Stimulated activated CD4-positive, alpha-beta T cell treated with anti-CD3 and anti-CD28 coated beads, Interleukin-1b, Interleukin-23, amount 100 ng/mL, for 48 hours (primary cell): ENCODE results near the gene ZC3H12C.
A peak's percentile ranks its signal among the peaks of the same experiment; 100 is the strongest.

ENCODE experiments used
- DNase-seq: peaks from one replicate; pipeline ENCODE4 v3.0.0-alpha.2; 2020

The ZC3H12C gene

DNA sequence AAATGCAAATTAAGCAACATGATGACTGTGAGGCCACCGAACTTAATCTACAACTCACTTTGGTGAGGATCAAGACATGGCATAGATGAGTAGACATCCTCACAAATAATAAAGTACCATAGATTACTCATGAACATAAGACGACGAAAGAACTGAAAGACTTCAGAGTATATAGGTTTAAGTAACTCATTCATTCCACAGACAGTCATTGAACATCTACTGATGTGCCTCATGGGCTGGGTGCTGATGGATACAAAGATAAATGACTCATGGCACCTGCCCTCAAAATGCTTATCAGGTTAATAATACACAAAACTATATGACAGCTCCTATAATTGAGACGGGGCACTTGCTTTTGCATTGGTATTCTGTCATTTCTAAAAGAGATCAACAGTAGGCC lies 63.3 kb downstream of the ZC3H12C start:
- no peak for DNase-seq

DNA sequence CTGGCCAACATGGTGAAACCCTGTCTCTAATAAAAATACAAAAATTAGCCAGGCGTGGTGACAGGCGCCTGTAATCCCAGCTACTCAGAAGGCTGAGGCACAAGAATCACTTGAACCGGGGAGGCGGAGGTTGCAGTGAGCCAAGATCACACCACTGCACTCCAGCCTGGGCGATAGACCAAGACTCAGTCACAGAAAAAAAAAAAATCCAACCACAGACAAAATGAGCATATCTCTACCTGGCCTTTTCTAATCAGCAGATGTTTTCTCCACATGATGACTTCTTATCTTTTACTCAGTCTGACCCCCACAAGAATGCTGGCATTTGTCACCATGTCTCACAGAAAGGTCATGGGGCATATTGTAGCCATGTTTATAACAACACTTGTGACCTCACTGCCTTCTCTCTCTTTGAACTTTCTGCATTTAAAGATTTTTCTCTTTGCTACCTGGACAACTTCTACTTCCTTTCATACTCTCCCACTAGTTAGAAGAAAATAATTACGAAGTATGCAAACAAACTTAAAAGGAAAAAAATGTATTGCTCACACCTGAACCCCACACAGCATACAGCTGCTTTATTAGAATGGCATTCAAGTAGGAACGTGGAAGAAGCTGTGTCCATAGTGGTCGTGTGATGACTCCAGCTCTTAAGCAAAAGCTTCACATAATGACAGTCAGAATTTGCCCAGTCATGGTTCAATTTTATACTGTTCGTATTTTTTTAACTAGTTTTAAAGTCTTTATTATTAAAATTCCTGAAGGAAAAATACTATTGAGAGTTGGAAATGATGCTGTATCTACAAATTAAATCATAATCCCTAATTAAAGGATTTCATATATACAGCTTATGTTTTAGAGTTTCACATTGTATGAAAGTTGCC lies 65.4 kb downstream of the ZC3H12C start:
- no peak for DNase-seq

DNA sequence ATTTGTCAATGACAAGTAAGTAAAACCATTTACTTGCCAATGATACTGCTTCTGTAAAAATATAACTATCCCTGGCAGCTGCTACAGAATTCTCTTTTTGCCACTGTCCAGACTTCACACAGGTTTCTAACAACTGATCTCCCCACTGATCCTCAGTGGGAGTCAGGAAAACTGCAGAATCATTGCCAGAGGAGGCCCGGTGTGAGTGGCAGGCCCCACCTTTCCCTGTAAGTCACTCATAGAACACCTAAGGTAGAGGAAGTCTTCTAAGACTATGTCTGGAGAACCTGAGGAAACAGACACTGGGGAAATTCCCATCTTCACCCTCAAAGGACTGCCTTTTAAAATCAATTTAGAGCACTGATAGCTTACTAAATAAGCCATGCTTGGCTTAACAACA lies 66.3 kb downstream of the ZC3H12C start:
- no peak for DNase-seq

DNA sequence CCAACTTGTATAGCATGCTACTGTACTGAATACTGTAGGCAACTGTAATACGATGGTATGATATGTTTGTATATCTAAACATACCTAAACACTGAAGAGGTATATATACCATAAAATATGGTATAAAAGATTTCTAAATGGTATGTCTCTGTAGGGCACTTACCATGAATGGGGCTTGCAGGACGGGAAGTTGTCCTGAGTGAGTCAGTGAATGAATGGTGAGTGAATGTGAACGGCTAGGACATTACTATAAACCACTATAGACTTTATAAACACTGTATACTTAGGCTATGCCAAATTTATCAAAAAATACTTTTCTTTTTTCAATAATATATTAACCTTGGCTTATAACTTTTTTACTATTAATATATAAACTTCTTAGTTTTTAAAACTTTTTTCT lies 66.8 kb downstream of the ZC3H12C start:
- no peak for DNase-seq

DNA sequence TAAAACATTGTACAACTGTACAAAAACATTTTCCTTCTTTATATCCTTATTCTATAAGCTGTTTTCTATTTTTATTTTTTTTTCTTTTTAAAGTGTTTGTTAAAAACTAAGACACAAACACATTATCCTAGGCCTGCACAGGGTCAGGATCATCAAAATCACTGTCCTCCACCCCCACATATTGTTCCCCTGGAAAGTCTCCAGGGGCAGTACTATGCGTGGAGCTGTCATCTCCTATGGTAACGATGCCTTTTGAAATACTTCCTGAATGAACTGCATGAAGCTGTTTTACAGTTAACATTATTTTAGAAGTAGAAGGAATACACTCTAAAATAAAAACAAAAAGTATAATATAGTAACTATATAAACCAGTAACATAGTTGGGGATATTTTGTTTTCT lies 67.2 kb downstream of the ZC3H12C start:
- DNase-seq, result no peak

DNA sequence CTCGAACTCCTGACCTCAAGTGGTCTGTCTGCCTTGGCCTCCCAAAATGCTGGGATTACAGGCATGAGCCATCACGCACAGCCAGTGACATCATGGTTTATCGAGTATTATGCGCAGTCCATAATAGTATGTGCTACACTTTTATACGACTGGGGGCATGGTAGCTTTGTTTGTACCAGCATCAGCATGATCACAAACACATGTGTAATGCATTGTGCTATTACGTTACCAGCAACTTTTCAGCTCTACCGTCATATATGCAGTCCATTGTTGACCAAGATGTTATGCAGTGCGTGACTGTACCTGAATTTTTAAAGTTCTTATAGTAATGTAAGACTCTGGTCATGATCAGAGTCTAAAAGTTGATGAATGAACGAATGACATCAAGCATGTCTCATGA lies 67.9 kb downstream of the ZC3H12C start:
- no peak for DNase-seq

DNA sequence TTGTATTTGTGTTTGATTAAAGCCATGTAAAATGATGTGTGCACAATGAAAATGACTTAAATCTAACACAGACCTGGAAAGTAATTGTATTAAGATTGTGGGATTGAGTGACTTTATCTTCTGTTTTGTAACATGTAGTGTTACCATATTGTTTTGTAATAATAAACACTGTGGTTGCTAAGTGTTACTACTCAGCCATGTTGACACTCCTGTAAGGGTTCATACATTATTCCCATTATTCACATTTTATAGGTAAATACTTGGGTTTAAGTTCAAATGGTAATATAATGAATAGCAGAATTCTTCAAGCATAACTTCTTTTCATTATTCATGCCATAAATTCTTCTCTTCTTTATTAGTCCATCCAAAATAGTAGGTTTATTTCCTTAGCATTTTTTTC lies 69.0 kb downstream of the ZC3H12C start:
- DNase-seq, result no peak

DNA sequence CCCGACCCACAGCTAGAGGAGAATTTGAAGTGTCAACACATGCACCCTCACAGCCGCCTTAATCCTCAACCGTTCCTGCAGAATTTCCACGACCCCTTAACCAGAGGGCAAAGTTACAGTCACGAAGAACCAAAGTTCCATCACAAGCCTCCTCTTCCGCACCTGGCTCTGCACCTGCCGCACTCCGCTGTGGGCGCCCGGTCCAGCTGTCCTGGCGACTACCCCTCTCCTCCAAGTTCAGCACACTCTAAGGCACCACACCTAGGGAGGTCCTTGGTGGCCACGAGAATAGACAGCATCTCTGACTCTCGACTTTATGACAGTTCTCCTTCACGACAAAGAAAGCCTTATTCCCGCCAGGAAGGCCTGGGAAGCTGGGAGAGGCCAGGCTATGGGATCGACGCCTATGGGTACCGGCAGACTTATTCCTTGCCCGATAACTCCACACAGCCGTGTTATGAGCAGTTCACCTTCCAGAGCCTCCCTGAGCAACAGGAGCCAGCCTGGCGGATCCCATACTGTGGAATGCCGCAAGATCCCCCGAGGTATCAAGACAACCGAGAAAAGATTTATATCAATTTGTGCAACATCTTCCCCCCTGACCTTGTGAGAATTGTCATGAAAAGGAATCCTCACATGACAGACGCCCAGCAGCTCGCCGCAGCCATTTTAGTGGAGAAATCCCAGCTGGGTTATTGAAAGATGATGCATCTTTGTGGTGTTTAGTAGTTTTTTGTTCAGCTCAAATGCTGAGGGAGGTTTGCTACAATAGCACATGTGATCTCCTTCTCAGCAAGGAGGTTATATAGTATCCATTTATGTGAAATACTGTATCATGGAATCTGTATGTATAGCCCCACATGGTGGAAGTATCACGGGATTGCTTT lies 72.1 kb downstream of the ZC3H12C start:
- DNase-seq, result no peak

DNA sequence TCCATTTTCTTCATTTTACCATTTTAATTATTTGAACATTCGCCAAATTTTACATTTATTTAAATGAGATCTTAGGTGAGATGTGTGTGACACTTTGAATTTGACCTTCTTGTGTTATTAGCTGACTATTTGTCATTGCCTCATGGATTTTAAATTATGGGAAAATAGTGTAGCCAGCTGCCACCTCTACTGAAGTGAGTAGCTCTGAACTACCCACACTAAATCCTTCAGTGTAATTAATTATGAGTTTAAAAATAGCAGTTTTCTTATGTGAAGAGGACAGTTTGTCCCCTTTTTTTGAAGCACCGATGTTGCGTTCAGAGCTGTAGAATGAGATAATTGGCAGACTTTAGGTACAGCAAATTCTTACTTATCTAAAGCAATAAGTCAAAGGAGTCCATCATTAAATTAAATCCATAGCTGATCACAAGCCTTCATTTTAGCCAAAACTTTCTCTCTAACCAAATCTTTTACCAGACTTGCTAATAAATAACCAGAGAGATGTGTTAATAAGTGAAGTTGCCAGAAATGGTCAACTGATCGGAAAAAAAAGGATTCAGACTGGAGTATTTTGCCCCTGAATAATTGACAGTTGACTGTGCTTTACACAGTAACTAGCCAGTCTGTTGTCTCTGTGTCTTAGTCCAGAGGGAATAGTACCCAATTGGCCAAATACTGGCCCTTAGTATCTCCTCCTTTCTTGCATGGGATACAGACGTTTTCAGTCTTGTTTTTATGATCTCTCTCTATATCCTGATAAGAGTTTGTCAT lies 75.0 kb downstream of the ZC3H12C start:
- no peak for DNase-seq

DNA sequence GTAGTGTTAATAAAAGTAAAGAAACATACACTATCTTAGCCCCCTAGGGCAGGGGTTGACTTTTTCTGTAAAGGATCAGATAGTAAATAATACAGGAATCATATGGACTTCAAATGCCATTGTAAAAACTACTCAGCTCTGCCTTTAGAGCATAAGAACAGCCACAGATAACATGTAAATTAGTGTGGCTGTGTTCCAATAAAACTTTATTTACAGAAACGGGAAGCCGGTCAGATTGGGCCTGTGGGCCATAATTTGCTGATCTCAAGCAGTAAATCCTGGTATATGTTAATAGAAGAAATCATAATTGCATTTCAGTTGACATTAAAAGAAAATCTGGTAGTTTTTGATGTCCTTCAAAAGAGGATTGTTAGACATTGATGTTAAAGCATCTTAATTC lies 76.5 kb downstream of the ZC3H12C start:
- no peak for DNase-seq

DNA sequence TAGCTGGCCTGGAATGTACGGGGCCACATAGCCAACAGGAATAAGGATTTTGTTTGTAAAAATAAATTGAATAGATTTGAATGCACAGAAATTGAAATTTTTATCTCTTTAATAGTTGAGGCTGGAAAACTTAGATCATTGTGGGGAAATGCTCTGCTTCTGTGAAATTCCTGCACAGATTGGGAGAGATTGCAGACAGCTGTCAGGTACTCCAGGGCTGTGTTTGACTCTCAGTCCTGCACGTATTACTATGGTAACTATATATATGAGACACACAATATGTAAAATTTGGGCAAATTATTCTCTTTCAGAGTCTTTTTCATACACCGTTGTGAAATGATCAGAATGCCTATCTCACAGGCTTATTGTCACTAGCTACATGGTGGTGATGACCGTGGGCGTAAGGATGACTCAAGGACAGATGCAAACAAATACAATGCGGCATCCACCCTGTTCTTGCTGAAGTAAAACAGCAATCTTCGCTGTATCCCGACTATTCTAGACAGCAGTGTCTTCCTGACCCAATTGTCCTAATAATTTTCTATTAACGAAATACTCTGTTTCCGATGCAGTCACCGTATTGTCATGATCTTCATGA lies 79.4 kb downstream of the ZC3H12C start:
- DNase-seq, result peak; percentile 15

DNA sequence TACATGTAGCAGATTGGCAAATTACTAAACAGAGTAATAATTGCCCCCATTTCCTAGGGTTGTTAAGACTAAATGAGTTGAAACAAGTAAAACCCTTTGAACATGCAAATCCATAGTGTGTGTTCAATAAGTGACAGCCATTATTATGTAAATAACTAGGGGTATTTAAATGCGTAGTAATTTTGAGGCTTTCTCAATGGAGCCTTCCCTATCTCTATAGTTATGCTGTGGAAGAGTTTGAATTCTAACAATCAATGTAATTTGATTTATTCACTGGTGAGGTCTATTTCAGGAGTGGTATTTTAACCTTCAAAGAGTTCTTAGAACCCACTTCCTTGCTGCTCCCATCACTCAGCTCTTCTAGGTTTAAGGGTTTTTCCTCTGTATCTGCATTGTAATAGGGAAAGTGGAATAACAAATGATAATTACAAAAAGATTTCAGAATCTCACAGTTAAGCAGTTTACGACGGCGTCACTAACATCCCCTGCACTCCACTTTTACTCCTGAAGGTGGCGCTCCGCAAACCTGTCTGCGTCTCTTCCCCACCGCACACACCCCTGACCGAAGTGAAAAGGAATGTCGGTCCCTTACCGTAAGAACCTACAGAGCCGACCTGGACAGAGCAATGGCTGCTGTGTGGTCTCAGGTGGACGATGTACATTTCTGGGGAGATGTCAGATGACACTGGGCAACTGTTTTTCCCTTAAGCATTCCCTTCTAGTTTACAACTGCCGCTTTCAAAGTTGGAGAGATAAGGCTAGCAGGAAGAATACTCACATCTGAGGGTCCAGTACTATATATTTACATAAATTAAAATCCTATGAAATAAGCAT lies 80.8 kb downstream of the ZC3H12C start:
- peak; percentile 57 for DNase-seq

DNA sequence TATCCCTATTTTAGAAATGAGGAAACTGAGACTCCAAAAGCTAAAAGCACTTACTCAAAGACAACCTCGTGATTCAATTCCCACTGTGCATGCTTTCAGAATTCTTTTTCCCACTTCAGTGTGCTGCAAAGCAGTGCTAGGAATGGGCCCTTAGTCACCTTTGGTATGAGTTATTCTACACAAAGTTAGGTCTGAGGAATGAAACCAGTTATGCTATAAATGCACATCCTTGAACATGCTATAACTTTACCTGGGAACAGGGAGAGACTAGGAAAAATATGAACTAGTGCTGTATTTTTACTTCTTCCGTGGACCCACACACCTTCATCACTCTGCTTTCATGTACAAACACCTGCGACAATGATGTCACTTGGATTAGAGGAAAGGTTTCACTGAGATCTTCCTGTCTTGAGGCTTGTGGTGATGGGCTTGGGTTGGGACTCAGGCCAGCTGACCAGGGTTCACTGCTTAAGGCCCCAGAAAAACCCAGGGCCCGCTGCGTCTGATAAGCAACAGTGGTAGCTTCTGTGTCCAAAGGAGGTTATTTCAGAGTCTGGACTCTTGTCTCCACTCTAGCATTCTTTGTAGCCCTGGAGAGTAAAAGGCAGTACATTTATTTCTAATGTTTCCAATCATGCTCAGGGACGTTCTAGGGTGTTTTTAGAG lies 81.6 kb downstream of the ZC3H12C start:
- no peak for DNase-seq

DNA sequence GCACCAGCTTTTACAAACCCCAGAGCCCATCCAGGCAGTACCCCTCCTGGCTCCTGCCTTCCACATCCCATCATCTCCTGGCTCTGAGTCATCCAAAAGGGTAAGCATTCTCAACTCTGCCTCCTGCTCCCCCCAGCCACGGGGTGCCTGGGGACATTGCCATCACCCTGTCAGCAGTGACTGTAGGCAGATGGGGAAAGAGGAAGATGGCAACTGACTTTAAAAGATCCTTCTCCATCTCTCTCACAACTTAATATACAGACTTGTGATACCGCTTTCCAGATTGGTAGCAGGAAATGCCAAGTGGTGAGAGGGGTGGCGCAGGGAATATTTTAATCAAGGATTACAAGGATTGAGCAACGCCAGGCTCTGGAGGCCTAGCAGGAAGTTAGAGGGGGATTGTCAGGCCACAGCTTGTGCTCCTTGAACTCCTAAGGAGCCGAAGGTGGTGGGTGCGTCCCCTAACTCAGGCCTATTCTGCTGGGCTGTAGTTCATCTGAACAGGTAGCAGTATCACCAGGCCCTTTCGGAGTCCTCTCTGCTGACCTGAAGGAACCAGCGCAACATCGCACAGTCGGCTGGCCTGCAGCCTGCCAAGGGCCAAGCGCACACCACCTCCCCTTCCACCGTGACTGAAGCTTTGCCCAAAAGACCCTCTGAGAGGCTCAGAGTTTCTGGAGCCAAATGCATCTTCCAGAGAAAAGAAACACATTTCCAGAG lies 83.3 kb downstream of the ZC3H12C start:
- DNase-seq, result no peak

DNA sequence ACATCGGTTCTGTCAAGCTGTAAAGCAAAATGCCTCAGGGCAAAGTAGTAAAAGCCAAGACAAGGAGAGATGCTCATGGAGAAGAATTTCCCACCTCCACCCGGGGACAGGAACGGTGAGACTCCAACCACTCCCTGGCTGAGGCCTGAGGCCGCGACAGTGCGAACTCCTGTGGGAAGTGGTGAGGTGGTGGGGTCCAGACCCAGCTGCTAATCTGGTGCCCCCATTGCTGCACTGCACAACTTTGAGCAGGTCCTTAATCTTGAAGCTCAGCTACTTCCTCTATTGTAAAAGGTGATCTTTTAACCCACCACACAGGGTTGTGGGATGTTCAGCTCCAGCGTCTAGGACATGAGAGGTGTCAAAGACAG lies 83.9 kb downstream of the ZC3H12C start:
- DNase-seq, result no peak

DNA sequence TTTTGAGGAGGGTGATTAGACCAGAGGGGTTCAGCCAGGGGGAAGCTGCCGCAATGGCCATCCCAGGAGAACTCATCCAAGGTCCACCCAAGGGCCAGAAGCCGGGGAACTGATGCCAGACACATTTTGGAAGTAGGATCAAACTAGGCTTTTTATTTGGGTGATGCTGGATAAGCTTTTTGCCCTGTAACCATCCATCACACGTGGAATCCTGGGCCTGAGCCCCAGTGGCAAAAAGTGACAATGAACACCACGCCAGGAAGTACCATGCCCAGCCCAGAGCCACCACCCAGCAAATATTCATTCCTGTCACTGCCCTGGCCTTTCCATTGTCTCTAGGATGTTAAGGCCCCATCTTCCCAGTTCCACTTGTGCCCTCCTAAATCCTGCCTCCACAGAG lies 85.9 kb downstream of the ZC3H12C start:
- no peak for DNase-seq

DNA sequence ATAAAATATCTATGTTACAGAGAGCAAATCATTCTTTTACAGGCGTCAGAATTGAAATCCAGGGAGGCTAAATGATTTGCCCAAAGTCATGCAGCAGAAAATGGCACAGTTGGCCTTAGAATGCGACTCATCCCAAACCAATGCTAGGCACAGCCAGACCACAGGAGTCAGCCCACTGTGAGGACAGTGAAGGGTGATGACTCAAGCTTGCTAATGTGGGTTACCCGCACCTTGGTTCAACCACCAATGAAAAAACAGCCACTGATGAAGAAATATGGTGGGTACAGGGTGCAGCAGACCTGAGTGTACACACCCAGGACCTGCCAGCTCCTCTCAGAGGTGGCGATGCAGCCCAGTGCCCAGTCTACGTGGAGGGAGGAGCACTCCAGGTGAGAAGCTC lies 89.7 kb downstream of the ZC3H12C start:
- no peak for DNase-seq

DNA sequence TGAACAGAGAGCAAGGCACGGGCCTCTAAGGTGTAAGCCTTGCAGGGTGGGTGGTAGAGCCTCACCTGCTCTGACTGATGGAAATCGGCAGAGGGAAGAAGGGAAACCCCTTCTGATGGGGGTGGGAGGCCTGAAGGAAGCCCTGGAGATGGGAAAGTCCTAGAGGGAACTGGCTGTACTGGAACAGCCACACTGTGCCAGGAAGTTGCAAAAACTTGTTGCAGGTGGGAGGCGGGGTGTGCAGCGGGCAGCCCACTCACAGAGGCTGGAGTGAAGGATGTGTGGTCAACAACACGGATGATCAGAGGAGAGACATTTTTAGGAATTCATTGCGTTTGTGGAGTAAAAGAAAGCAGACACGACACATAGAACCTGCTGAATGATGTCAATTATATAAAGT lies 91.3 kb downstream of the ZC3H12C start:
- DNase-seq, result no peak

DNA sequence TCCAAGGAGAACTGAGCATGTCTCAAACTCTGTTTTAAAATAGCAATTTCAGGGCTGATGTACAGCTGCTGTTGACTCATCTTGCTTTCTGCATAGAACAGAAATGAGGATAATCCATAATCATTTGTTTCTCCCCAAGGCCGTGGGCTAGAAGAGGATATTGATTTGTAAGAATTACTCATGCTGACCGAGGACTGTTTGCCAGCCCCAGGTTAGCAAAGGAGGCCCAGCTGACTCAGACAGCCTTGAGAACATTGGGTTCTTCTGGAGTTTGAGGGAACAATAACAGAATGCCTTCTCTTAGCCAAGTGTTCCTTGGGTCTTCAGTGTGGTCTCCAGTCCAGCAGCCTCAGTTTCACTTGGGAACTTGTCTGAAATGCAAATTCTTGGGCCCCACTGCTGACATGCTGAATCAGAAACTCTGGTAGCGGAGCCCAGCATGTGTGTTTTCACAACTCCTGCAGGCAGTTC lies 92.0 kb downstream of the ZC3H12C start:
- no peak for DNase-seq

DNA sequence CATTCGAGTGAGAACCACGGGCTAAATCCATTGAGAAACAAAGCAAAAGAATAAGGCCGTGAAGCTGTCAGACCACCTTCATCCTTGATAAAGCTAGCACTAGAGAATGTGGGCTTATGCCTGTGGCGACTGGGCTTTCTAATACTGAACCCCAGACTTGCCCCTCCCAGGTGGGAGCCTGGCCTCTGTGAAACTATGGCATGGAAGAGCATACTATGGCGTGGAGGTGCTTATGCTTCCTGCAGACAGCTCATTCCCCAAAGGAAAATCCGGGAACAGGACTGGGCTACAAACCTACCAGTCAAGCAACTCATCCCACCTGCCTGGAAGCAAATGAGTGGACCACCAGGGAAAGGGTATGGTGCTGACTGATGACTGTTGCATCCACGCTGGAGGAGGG lies 92.4 kb downstream of the ZC3H12C start:
- no peak for DNase-seq

DNA sequence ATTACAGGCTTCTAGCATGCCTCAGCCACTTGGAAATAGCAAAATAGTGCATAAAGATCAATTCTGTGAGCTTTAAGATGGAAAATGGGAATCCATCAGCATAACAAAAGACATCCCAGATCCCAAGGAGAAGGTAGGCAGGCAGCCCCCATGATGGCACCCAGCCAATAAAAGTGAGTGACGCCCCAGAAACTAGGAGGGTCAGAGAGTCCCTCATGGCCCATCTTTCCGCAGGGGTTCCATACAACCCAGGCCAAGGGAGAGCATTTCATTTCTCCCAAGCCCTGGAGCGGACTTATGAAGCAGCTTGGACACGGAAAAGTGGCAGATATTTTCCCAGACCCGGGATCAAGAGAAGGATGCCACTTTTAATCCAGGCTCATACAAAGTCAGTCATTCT lies 93.3 kb downstream of the ZC3H12C start:
- no peak for DNase-seq
